ENCODE measurements around the gene APOA4. TPM values are rescaled to one million over a fixed set of nuclear protein-coding genes. Genes with fewer than 3 reads are reported as not detected.

APOA4 gene
- total and polyA plus RNA-seq, 2 of the 13 experiments (the other 11 are each of a cell fraction or from before 2014, with no cell fraction given), result 3.8 to 7.2 TPM

DNA sequence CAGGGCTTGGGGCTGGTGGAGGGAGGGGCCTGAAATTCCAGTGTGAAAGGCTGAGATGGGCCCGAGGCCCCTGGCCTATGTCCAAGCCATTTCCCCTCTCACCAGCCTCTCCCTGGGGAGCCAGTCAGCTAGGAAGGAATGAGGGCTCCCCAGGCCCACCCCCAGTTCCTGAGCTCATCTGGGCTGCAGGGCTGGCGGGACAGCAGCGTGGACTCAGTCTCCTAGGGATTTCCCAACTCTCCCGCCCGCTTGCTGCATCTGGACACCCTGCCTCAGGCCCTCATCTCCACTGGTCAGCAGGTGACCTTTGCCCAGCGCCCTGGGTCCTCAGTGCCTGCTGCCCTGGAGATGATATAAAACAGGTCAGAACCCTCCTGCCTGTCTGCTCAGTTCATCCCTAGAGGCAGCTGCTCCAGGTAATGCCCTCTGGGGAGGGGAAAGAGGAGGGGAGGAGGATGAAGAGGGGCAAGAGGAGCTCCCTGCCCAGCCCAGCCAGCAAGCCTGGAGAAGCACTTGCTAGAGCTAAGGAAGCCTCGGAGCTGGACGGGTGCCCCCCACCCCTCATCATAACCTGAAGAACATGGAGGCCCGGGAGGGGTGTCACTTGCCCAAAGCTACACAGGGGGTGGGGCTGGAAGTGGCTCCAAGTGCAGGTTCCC, 6.5 kb upstream of the APOA4 start, which contains the start of gene APOC3 (continued):
- TF ChIP-seq, protein P1, sequence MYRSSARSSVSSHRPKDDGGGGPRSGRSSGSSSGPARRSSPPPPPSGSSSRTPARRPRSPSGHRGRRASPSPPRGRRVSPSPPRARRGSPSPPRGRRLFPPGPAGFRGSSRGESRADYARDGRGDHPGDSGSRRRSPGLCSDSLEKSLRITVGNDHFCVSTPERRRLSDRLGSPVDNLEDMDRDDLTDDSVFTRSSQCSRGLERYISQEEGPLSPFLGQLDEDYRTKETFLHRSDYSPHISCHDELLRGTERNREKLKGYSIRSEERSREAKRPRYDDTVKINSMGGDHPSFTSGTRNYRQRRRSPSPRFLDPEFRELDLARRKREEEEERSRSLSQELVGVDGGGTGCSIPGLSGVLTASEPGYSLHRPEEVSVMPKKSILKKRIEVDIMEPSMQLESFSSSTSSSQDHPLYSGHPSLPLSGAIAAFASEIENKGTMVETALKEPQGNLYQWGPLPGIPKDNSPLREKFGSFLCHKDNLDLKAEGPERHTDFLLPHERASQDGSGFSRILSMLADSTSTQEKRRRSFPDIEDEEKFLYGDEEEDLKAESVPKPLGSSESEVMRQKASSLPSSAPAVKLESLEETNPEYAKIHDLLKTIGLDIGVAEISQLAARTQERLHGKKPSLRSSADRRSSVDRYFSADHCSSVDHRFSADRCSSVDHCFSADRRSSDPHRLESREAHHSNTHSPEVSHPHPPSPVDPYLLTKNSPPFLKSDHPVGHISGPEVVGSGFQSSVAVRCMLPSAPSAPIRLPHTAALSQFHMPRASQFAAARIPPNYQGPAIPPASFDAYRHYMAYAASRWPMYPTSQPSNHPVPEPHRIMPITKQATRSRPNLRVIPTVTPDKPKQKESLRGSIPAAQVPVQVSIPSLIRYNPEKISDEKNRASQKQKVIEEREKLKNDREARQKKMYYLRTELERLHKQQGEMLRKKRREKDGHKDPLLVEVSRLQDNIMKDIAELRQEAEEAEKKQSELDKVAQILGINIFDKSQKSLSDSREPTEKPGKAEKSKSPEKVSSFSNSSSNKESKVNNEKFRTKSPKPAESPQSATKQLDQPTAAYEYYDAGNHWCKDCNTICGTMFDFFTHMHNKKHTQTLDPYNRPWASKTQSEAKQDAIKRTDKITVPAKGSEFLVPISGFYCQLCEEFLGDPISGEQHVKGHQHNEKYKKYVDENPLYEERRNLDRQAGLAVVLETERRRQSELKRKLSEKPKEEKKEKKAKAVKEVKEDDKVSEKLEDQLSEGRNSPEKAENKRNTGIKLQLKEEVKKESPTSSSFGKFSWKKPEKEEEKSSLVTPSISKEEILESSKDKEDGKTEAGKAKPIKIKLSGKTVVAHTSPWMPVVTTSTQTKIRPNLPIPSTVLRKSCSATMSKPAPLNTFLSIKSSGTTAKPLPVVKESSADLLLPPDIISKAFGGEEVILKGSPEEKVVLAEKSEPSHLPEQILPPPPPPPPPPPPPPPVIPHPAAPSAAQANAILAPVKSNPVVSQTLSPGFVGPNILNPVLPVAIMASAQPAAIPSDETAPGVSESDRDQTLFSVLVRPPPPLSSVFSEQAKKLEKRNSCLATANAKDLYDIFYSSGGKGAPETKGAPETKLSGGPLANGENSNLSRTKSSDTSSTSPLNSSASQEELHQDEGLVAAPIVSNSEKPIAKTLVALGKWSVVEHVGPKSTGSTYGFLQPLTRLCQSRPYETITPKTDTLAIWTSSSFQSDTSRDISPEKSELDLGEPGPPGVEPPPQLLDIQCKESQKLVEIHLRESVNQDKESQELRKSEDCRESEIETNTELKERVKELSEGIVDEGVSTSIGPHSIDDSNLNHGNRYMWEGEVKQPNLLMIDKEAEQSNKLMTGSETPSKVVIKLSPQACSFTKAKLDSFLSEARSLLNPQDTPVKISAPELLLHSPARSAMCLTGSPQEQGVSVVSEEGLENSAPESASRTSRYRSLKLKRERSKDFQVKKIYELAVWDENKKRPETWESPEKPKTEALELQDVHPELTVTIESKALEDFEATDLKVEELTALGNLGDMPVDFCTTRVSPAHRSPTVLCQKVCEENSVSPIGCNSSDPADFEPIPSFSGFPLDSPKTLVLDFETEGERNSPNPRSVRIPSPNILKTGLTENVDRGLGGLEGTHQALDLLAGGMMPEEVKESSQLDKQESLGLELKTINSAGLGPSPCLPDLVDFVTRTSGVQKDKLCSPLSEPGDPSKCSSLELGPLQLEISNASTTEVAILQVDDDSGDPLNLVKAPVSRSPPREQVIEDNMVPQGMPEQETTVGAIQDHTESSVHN (CRISPR knock-in tag; IDR thresholded peaks at IDR 0.05), result no peak; the same call in 1 of the 2 replicates
- TF ChIP-seq ARHGAP35 (CRISPR knock-in tag; IDR thresholded peaks at IDR 0.05; ENCODE audit: borderline replicate concordance), result no peak
- peak; percentile 48; the same call in 1 of the 2 replicates for TF ChIP-seq SP5 (CRISPR knock-in tag; IDR thresholded peaks at IDR 0.05; ENCODE audit: borderline replicate concordance, low read depth)
- peak; percentile 65; the same call in 1 of the 2 replicates for TF ChIP-seq ZNF761 (CRISPR knock-in tag; conservative IDR thresholded peaks at IDR 0.05)
- TF ChIP-seq ZNF484 (CRISPR knock-in tag; IDR thresholded peaks at IDR 0.05; ENCODE audit: borderline replicate concordance, low read depth), result no peak
- no peak for TF ChIP-seq JARID2 (CRISPR knock-in tag; IDR thresholded peaks at IDR 0.05; ENCODE audit: insufficient replicate concordance)
- TF ChIP-seq, protein P2, sequence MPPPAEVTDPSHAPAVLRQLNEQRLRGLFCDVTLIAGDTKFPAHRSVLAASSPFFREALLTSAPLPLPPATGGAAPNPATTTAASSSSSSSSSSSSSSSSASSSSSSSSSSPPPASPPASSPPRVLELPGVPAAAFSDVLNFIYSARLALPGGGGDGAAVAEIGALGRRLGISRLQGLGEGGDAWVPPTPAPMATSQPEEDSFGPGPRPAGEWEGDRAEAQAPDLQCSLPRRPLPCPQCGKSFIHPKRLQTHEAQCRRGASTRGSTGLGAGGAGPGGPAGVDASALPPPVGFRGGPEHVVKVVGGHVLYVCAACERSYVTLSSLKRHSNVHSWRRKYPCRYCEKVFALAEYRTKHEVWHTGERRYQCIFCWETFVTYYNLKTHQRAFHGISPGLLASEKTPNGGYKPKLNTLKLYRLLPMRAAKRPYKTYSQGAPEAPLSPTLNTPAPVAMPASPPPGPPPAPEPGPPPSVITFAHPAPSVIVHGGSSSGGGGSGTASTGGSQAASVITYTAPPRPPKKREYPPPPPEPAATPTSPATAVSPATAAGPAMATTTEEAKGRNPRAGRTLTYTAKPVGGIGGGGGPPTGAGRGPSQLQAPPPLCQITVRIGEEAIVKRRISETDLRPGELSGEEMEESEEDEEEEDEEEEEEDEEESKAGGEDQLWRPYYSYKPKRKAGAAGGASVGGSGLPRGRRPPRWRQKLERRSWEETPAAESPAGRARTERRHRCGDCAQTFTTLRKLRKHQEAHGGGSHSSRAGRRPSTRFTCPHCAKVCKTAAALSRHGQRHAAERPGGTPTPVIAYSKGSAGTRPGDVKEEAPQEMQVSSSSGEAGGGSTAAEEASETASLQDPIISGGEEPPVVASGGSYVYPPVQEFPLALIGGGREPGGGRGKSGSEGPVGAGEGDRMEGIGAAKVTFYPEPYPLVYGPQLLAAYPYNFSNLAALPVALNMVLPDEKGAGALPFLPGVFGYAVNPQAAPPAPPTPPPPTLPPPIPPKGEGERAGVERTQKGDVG (CRISPR knock-in tag; IDR thresholded peaks at IDR 0.05; ENCODE audit: borderline replicate concordance), result no peak
- TF ChIP-seq, protein P3, sequence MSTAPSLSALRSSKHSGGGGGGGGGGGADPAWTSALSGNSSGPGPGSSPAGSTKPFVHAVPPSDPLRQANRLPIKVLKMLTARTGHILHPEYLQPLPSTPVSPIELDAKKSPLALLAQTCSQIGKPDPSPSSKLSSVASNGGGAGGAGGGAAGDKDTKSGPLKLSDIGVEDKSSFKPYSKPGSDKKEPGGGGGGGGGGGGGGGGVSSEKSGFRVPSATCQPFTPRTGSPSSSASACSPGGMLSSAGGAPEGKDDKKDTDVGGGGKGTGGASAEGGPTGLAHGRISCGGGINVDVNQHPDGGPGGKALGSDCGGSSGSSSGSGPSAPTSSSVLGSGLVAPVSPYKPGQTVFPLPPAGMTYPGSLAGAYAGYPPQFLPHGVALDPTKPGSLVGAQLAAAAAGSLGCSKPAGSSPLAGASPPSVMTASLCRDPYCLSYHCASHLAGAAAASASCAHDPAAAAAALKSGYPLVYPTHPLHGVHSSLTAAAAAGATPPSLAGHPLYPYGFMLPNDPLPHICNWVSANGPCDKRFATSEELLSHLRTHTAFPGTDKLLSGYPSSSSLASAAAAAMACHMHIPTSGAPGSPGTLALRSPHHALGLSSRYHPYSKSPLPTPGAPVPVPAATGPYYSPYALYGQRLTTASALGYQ (CRISPR knock-in tag; IDR thresholded peaks at IDR 0.05), result no peak
- TF ChIP-seq, protein P4, sequence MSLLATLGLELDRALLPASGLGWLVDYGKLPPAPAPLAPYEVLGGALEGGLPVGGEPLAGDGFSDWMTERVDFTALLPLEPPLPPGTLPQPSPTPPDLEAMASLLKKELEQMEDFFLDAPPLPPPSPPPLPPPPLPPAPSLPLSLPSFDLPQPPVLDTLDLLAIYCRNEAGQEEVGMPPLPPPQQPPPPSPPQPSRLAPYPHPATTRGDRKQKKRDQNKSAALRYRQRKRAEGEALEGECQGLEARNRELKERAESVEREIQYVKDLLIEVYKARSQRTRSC (CRISPR knock-in tag; IDR thresholded peaks at IDR 0.05; ENCODE audit: low read depth), result no peak
- TF ChIP-seq, protein P5, sequence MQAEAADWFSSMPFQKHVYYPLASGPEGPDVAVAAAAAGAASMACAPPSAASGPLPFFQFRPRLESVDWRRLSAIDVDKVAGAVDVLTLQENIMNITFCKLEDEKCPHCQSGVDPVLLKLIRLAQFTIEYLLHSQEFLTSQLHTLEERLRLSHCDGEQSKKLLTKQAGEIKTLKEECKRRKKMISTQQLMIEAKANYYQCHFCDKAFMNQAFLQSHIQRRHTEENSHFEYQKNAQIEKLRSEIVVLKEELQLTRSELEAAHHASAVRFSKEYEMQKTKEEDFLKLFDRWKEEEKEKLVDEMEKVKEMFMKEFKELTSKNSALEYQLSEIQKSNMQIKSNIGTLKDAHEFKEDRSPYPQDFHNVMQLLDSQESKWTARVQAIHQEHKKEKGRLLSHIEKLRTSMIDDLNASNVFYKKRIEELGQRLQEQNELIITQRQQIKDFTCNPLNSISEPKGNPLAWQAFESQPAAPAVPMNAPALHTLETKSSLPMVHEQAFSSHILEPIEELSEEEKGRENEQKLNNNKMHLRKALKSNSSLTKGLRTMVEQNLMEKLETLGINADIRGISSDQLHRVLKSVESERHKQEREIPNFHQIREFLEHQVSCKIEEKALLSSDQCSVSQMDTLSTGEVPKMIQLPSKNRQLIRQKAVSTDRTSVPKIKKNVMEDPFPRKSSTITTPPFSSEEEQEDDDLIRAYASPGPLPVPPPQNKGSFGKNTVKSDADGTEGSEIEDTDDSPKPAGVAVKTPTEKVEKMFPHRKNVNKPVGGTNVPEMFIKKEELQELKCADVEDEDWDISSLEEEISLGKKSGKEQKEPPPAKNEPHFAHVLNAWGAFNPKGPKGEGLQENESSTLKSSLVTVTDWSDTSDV (CRISPR knock-in tag; IDR thresholded peaks at IDR 0.05), result no peak

All from HepG2 (cell line).